Keratinocyte (primary cell): Measurements from ENCODE around the gene EPAS1.

ENCODE experiments used
- CTCF ChIP-seq, 3 experiments: IDR thresholded peaks in 1 of 3; conservative IDR thresholded peaks in 1 of 3; optimal IDR thresholded peaks in 1 of 3; 2 replicates in 2 of 3; 3 replicates in 1 of 3; pipeline versions ENCODE3 to v1.5.1; 2011; ENCODE audit warnings: low read length in 3 of 3, mild to moderate bottlenecking in 3 of 3, moderate library complexity in 2 of 3, control low read depth in 1 of 3, inconsistent platforms in 1 of 3; ENCODE audit not compliant: insufficient read depth in 2 of 3; ENCODE audit errors: extremely low read depth in 1 of 3
- EZH2 ChIP-seq: IDR thresholded peaks from one replicate; pipeline ENCODE4 v1.6.1; 2012; ENCODE audit warnings: inconsistent platforms, mild to moderate bottlenecking, low read length, moderate library complexity

GRCh38 chr2:46402874-46403273 is 105.7 kb downstream of the EPAS1 start:
- TF ChIP-seq CTCF (optimal IDR thresholded peaks at IDR 0.05 in 1 of 3, IDR thresholded peaks at IDR 0.05 in 1 of 3, conservative IDR thresholded peaks at IDR 0.05 in 1 of 3; ENCODE audit: extremely low read depth in 1 of 3, insufficient read depth in 2 of 3, low read length in 3 of 3) (no peak), EZH2 (no peak)
